Breast epithelium (tissue), 3 donors: ENCODE measurements around the gene FAM53A.

Source experiments
- CTCF ChIP-seq, 3 donors: fragments of 450-650 bp; IDR thresholded peaks; one replicate each; pipeline ENCODE4 v1.5.1; 2016 to 2017; ENCODE audit warnings: antibody characterized with exemption in 3 of 3, mild to moderate bottlenecking in 3 of 3, moderate library complexity in 3 of 3
- POLR2A ChIP-seq: fragments of 450-650 bp; IDR thresholded peaks from one replicate; pipeline ENCODE4 v1.6.1; 2016; ENCODE audit warnings: antibody characterized with exemption, mild to moderate bottlenecking, moderate library complexity

- TF ChIP-seq CTCF (IDR thresholded peaks at IDR 0.05) = no peak
- TF ChIP-seq POLR2A = no peak
Observed at GRCh38 chr4:1675802-1676137, 8.3 kb downstream of the FAM53A start.
